AG09309 (cell line): ENCODE data around the gene TANGO6.
A peak's percentile ranks its signal among the peaks of the same experiment; 100 is the strongest.

ENCODE experiments used
- DNase-seq: peaks from one replicate; pipeline ENCODE4 v3.0.0-alpha.2; 2010; ENCODE audit warnings: low read depth
- H3K4me3 ChIP-seq: 2 replicates; pipeline ENCODE4 v1.5.1; 2011; ENCODE audit warnings: mild to moderate bottlenecking, low read depth, low read length, moderate library complexity; ENCODE audit not compliant: control insufficient read depth
- TF ChIP-seq, protein P1 (sequence below): IDR thresholded peaks from 2 replicates; pipeline ENCODE4 v1.5.1; 2011; ENCODE audit warnings: mild to moderate bottlenecking, low read depth, low read length, inconsistent platforms; ENCODE audit not compliant: insufficient read depth, control insufficient read depth; ENCODE audit errors: missing control alignments

Gene TANGO6

DNA sequence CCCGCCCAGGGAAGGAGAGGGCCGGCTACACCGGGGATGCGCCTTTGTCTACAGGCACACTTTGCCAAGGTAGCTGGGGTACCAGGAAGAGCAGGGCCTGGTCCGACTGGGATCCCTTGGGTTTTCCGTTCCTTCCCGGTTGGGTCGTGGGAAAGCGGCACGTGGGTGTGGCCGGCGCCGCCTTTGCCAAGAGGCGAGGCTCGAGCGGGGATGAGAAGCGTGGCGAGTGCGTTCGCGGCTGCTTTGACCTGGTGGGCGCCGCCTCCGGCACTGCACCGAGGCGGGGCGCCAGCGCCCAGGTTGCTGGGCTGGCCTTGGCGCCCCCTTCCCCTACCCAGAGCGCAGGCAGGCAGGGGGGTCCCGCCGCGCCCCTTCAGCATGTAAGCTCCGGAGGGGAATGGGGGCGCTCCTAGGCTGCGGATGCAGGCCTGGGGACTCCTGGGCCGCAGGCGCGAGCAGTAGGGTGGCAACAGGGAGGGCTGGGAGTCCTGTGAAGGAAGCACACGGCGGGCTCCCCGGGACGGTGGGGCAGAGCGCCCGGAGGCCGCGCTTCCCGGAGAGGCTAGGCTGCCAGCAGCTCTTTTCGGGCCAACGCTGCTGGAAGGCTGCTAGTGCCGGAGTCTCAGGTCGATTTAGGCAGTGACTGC lies 264.1 kb downstream of the TANGO6 start:
- TF ChIP-seq, protein P1, sequence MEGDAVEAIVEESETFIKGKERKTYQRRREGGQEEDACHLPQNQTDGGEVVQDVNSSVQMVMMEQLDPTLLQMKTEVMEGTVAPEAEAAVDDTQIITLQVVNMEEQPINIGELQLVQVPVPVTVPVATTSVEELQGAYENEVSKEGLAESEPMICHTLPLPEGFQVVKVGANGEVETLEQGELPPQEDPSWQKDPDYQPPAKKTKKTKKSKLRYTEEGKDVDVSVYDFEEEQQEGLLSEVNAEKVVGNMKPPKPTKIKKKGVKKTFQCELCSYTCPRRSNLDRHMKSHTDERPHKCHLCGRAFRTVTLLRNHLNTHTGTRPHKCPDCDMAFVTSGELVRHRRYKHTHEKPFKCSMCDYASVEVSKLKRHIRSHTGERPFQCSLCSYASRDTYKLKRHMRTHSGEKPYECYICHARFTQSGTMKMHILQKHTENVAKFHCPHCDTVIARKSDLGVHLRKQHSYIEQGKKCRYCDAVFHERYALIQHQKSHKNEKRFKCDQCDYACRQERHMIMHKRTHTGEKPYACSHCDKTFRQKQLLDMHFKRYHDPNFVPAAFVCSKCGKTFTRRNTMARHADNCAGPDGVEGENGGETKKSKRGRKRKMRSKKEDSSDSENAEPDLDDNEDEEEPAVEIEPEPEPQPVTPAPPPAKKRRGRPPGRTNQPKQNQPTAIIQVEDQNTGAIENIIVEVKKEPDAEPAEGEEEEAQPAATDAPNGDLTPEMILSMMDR = no peak
- peak overlapping the region; percentile 58 for H3K4me3 ChIP-seq
- no peak for DNase-seq

DNA sequence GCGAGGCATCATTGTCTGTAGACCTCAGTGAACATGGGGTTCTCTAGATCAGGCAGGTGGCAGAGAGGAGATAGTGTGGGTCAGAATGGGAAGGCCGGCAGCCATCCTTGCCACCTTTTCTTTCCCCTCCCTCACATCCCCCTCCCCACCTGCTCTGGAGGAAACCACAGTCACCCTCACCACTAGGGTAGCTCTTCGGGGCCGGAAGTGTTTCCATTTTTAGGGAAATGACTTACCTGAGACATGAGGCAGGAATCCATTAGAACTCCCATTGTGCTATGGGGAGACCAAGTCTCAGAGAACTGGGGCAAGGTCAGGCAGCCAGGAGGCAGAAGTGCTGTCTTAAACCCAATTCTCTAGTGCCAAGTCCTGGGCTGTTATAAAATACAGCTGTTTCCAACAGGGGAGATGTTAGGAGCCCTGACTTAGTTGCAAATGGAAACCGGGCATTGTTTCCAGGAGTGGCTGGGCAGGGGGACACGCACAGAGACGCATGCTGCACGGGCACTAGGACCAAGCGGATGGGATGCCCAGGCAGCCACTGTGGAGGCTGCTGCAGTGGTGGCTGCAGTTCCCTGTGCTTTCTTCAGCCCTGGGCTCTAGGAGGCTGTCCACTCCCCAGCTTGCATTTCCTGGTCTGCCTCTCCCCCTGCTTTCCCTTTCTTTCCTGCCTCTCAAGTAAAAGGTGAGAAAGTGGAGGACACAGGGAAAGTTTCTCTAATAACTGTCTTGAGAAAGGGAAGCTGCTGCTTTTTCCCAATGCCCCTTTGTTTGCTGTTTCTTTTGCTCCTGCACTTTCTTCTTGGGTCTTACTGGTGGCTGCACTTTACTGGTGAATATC lies 265.0 kb downstream of the TANGO6 start:
- TF ChIP-seq, protein P1 = no peak
- no peak overlapping the region for H3K4me3 ChIP-seq
- no peak for DNase-seq

DNA sequence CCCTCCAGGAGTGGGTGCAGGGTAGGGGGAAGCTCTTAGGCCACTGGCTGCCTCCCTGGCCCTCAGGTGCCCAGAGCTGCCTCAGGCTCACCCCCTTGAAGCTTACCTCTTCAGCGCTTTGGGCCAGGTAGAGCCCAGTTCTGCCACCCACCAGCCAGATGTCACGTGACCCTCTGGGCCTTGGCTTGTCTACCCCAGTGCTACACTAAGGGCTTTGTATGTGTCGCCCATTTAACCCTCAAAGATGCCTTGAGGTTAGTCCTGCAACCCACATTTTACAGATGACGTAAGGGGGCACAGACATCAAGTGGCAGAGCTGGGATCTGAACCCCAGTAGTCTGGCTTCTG lies 265.5 kb downstream of the TANGO6 start:
- H3K4me3 ChIP-seq = no peak overlapping the region
- no peak for DNase-seq
- TF ChIP-seq, protein P1 = no peak

- TF ChIP-seq, protein P1 = no peak
- H3K4me3 ChIP-seq = no peak overlapping the region
- DNase-seq = no peak
Observed at GRCh38 chr16:69109486-69110270, 266.3 kb downstream of the TANGO6 start.

DNA sequence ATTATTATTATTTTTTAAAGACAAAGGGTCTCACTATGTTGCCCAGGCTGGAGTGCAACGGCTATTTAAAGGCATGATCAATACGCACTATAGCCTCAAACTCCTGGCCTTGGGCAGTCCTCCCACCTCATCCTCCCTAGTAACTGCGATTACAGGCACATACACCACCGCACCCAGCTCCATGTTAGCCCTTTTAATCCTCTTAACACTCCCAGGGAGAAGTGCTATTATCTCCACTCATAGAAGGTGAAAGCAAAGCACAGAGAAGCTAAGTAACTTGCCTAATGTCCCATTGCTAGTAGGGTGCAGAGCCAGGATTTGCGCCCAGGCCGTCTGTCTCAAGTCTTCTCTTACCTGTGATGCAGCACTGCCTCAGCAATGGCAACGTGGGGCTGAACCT lies 267.1 kb downstream of the TANGO6 start:
- TF ChIP-seq, protein P1 = no peak

DNA sequence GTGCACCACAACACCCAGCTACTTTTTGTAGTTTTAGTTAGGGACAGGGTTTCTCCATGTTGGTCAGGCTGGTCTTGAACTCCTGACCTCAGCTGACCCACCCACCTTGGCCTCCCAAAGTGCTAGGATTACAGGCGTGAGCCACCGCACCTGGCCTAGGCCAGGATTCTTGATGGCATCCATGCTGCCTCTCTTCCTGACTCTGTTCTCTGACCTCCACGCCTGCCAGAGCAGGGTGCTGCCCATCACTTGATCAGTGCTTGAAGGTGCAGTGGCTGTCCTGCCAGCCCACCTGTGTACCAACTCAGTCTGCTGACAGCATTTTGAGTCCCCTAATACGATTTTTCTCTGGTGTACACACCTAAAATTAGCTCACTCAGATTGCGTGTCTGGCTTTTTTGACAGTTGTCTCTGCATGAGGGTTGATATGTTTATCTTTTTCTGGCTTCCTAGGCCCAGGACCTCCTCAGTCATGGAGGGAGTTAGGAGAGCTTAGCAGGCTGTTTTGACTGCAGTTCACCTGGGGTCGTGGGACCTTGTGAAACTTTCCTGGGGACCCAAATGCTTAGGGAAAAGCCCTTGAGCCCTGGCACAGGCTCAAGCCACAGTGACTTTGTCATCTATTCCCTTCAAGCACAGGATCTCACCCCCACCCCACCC lies 268.0 kb downstream of the TANGO6 start:
- TF ChIP-seq, protein P1 = no peak
- no peak for DNase-seq
- no peak overlapping the region for H3K4me3 ChIP-seq

More for the DNA sequence above, 267.1 kb downstream of the TANGO6 start:
- DNase-seq = no peak
- no peak overlapping the region for H3K4me3 ChIP-seq
